Dendritic cell treated with granulocyte-macrophage colony-stimulating factor and Interleukin-4, amounts not matched to agents 40 ng/mL and 50 ng/mL, for 4 days (primary cell): ENCODE data around the gene CTNNAL1.

ENCODE experiments used
- H3K27ac Mint-ChIP-seq: one replicate; pipeline ENCODE4 v1.8.0; 2022; ENCODE audit warnings: mild to moderate bottlenecking, mixed read lengths
- H3K27me3 Mint-ChIP-seq: one replicate; pipeline ENCODE4 v1.8.0; 2022; ENCODE audit warnings: mild to moderate bottlenecking, mixed read lengths
- H3K36me3 Mint-ChIP-seq: one replicate; pipeline ENCODE4 v1.8.0; 2022; ENCODE audit warnings: low read depth, mixed read lengths
- H3K4me1 Mint-ChIP-seq: one replicate; pipeline ENCODE4 v1.8.0; 2022; ENCODE audit warnings: low read depth, mixed read lengths
- H3K4me3 Mint-ChIP-seq: one replicate; pipeline ENCODE4 v1.8.0; 2022; ENCODE audit warnings: mild to moderate bottlenecking, moderate library complexity, mixed read lengths
- H3K9me3 Mint-ChIP-seq: one replicate; pipeline ENCODE4 v1.8.0; 2022; ENCODE audit warnings: mixed read lengths
- intact Hi-C: fragments of 100-400 bp; cut with micrococcal nuclease; formaldehyde crosslinking; loops from one replicate; pipeline ENCODE4 v1.15.0; 2022

Gene CTNNAL1

GRCh38 chr9:108956631-108957026, 56.7 kb downstream of the CTNNAL1 start:
- Mint-ChIP-seq H3K27ac (no peak overlapping the region), H3K27me3 (no peaks in the 10 kb centered on the region), H3K4me3 (no peak overlapping the region), H3K36me3 (peaks cover 83% of the 10 kb centered on the region), H3K9me3 (no peaks in the 10 kb centered on the region), H3K4me1 (peaks cover 5% of the 10 kb centered on the region)
- intact Hi-C loops, result no loop called here

- H3K4me1 Mint-ChIP-seq, result peaks cover 5% of the 10 kb centered on the region
- no peak overlapping the region for H3K27ac Mint-ChIP-seq
- H3K27me3 Mint-ChIP-seq, result no peaks in the 10 kb centered on the region
- intact Hi-C loops, result no loop called here
- H3K9me3 Mint-ChIP-seq, result no peaks in the 10 kb centered on the region
- H3K36me3 Mint-ChIP-seq, result peaks cover 85% of the 10 kb centered on the region
- H3K4me3 Mint-ChIP-seq, result no peak overlapping the region
These were observed 57.2 kb downstream of the CTNNAL1 start for GRCh38 chr9:108956022-108956630.

GRCh38 chr9:108953983-108954574, 59.2 kb downstream of the CTNNAL1 start:
- H3K27ac Mint-ChIP-seq, result no peak overlapping the region
- H3K36me3 Mint-ChIP-seq, result peaks cover 76% of the 10 kb centered on the region

GRCh38 chr9:108951578-108951977, 61.7 kb downstream of the CTNNAL1 start:
- Mint-ChIP-seq H3K4me1 (peaks cover 5% of the 10 kb centered on the region), H3K27me3 (no peaks in the 10 kb centered on the region), H3K9me3 (no peaks in the 10 kb centered on the region), H3K27ac (no peak overlapping the region), H3K36me3 (peaks cover 71% of the 10 kb centered on the region), H3K4me3 (no peak overlapping the region)
- intact Hi-C loops, result no loop called here

More at GRCh38 chr9:108953983-108954574, 59.2 kb downstream of the CTNNAL1 start:
- H3K4me1 Mint-ChIP-seq, result peaks cover 5% of the 10 kb centered on the region
- intact Hi-C loops, result no loop called here
- no peaks in the 10 kb centered on the region for H3K27me3 Mint-ChIP-seq
- H3K4me3 Mint-ChIP-seq, result no peak overlapping the region
- no peaks in the 10 kb centered on the region for H3K9me3 Mint-ChIP-seq

- peaks cover 11% of the 10 kb centered on the region for H3K4me1 Mint-ChIP-seq
These were observed 63.1 kb downstream of the CTNNAL1 start for GRCh38 chr9:108950168-108950567.

GRCh38 chr9:108939975-108940374, 73.3 kb downstream of the CTNNAL1 start:
- peaks cover 63% of the 10 kb centered on the region for H3K36me3 Mint-ChIP-seq
- H3K4me1 Mint-ChIP-seq, result peaks cover 4% of the 10 kb centered on the region
- no peak overlapping the region for H3K27ac Mint-ChIP-seq
- no peak overlapping the region for H3K4me3 Mint-ChIP-seq
- H3K9me3 Mint-ChIP-seq, result no peaks in the 10 kb centered on the region
- intact Hi-C loops, result no loop called here
- no peaks in the 10 kb centered on the region for H3K27me3 Mint-ChIP-seq

More at GRCh38 chr9:108950168-108950567, 63.1 kb downstream of the CTNNAL1 start:
- Mint-ChIP-seq H3K4me3 (no peak overlapping the region), H3K27me3 (no peaks in the 10 kb centered on the region), H3K9me3 (no peaks in the 10 kb centered on the region), H3K36me3 (peaks cover 71% of the 10 kb centered on the region), H3K27ac (no peak overlapping the region)
- intact Hi-C loops, result no loop called here

GRCh38 chr9:108937561-108938305, 75.6 kb downstream of the CTNNAL1 start:
- no peak overlapping the region for H3K27ac Mint-ChIP-seq
- H3K27me3 Mint-ChIP-seq, result no peaks in the 10 kb centered on the region
- H3K4me1 Mint-ChIP-seq, result peaks cover 20% of the 10 kb centered on the region
- intact Hi-C loops, result no loop called here
- no peak overlapping the region for H3K4me3 Mint-ChIP-seq
- H3K9me3 Mint-ChIP-seq, result no peaks in the 10 kb centered on the region
- peaks cover 61% of the 10 kb centered on the region for H3K36me3 Mint-ChIP-seq

- peak within 1 kb of the TSS; percentile 98 for H3K4me3 Mint-ChIP-seq
- H3K36me3 Mint-ChIP-seq, result peaks cover 49% of the 10 kb centered on the region
- peaks cover 23% of the 10 kb centered on the region for H3K4me1 Mint-ChIP-seq
- H3K27ac Mint-ChIP-seq, result peak within 1 kb of the TSS; percentile 96
- H3K9me3 Mint-ChIP-seq, result no peaks in the 10 kb centered on the region
- H3K27me3 Mint-ChIP-seq, result no peaks in the 10 kb centered on the region
- intact Hi-C loops, result loop anchor here (1.0 to 5.0 kb wide), 2 partner anchors 78 to 186 kb away; partner anchors contain the start of gene CTNNAL1
These were observed 78.9 kb downstream of the CTNNAL1 start, which contains the start of gene ABITRAM for GRCh38 chr9:108934323-108934893. Gene ABITRAM (plus strand): TSS chr9:108934400. CDS start chr9:108934487, 87 bp downstream.

- Mint-ChIP-seq H3K36me3 (peaks cover 44% of the 10 kb centered on the region), H3K27ac (peak within 1 kb of the TSS; percentile 96), H3K9me3 (no peaks in the 10 kb centered on the region), H3K27me3 (no peaks in the 10 kb centered on the region), H3K4me3 (peak within 1 kb of the TSS; percentile 98), H3K4me1 (peaks cover 23% of the 10 kb centered on the region)
- intact Hi-C loops, result loop anchor here (1.0 to 5.0 kb wide), 2 partner anchors 78 to 186 kb away; partner anchors contain the start of gene CTNNAL1
These were observed 79.5 kb downstream of the CTNNAL1 start, which contains the start of gene ELP1 for GRCh38 chr9:108933718-108934322. Gene ELP1 (minus strand): TSS chr9:108934124. CDS start chr9:108931146, 2,978 bp downstream.

GRCh38 chr9:108933231-108933717, 80.0 kb downstream of the CTNNAL1 start:
- no peaks in the 10 kb centered on the region for H3K9me3 Mint-ChIP-seq
- H3K4me3 Mint-ChIP-seq, result peak overlapping the region; percentile 98
- peak overlapping the region; percentile 96 for H3K27ac Mint-ChIP-seq
- H3K36me3 Mint-ChIP-seq, result peaks cover 47% of the 10 kb centered on the region
- H3K27me3 Mint-ChIP-seq, result no peaks in the 10 kb centered on the region
- intact Hi-C loops, result loop anchor here (5.0 kb wide), 1 partner anchor 79 kb away; the partner anchor contains the start of gene CTNNAL1
- peaks cover 23% of the 10 kb centered on the region for H3K4me1 Mint-ChIP-seq

- Mint-ChIP-seq H3K27ac (no peak overlapping the region), H3K27me3 (no peaks in the 10 kb centered on the region), H3K9me3 (no peaks in the 10 kb centered on the region), H3K4me1 (peaks cover 10% of the 10 kb centered on the region), H3K36me3 (peaks cover 68% of the 10 kb centered on the region), H3K4me3 (no peak overlapping the region)
- intact Hi-C loops, result no loop called here
These were observed 84.9 kb downstream of the CTNNAL1 start for GRCh38 chr9:108928386-108928785.

- H3K9me3 Mint-ChIP-seq, result no peaks in the 10 kb centered on the region
- no peaks in the 10 kb centered on the region for H3K4me1 Mint-ChIP-seq
- H3K27me3 Mint-ChIP-seq, result no peaks in the 10 kb centered on the region
- H3K27ac Mint-ChIP-seq, result no peak overlapping the region
- H3K36me3 Mint-ChIP-seq, result peaks cover 88% of the 10 kb centered on the region
- no peak overlapping the region for H3K4me3 Mint-ChIP-seq
- intact Hi-C loops, result no loop called here
These were observed 88.8 kb downstream of the CTNNAL1 start for GRCh38 chr9:108924466-108924865.

GRCh38 chr9:108921200-108921599, 92.1 kb downstream of the CTNNAL1 start:
- no peaks in the 10 kb centered on the region for H3K4me1 Mint-ChIP-seq
- no peaks in the 10 kb centered on the region for H3K27me3 Mint-ChIP-seq
- H3K9me3 Mint-ChIP-seq, result no peaks in the 10 kb centered on the region
- no peak overlapping the region for H3K27ac Mint-ChIP-seq
- H3K36me3 Mint-ChIP-seq, result peaks cover 89% of the 10 kb centered on the region
- intact Hi-C loops, result no loop called here
- H3K4me3 Mint-ChIP-seq, result no peak overlapping the region
